ENCODE results near the gene PDGFC.

The PDGFC gene

DNA sequence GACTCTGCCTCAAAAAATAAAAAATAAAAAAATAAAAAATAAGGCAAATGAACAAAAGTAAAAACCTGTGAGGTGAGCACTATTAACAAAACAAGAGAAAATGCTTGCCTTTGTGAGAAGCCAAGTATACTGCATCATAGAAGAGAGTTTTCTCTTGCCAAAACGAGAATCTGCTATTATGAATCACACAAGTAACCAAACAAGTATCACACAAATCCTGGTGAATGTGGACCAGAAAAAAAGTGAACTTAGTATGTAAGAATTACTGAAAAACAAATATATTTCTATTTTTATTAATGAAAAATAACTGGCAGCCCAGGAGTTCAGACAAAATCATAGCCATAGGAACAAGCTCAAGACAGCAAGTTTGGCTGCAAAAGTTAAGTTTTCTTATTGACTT lies 193.5 kb downstream of the PDGFC start:
- DNase-seq = no peak

DNA sequence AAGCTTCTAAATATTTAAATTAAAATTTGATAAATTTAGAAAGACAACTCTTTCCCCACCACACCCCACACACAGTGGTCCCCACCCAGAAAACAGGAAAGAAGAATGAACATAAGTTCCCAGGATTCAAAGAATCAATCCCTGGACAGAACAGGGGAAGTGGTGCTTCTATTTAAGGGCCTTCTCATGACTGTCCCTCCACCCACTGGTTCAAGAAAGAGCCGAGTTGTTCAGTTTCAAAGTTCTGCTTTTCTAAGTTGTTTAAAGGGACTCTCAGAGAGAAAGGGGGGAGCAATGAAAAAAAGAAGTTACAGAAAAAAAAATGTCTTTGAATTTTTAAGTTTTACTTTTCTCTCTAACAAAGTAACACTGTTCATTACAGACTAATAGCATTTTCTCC lies 195.8 kb downstream of the PDGFC start:
- no peak for DNase-seq

DNA sequence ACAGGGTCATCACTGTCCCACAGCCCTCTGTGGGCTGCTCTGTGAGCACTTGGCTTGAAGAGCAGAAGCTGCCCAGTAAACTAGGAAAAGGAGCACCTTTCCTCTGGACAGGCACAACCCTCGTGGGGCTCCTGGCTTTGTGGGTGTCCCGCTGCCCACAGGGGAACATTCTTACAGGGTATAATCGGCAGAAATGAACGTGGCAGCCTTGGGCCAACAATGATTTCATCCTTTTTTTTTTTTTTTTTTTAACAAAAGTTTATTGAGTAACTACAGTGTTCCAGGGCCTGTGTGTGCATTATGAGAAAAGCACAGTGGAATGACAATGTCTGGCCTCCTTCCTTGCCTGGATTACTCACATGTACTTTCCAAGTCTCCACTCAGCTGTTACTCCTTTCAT lies 197.2 kb downstream of the PDGFC start:
- DNase-seq = no peak

DNA sequence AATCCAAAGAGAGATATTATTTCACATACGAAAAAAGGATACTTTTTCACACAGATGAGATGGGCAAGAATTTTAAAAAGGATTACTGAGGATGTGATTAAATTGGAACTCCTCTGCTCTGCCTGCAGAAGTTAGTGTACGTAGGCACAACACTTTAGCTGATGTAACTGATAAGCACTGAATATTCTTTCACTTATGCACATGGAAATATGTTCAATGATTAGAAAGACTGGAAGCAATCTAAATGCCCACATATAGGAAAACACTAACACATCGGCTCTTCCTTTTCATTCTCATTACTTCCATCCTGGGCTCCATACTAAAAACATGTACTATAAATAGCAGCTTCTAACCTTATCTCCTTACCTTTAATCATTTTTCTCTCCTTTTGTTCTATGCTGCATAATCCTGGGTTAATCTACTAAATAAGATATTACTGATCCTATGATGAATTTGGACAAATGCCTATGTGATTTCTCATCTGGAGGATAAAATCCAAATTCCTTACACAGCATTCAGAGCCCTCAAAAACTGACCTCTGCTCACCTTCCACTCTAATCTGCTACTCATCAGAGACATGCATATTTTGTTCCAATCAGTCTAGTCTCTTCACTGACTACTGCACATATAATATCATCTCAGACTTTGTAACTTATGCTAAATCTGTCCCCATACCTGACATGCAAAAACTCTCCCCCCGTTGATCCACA lies 197.8 kb downstream of the PDGFC start:
- no peak for DNase-seq

DNA sequence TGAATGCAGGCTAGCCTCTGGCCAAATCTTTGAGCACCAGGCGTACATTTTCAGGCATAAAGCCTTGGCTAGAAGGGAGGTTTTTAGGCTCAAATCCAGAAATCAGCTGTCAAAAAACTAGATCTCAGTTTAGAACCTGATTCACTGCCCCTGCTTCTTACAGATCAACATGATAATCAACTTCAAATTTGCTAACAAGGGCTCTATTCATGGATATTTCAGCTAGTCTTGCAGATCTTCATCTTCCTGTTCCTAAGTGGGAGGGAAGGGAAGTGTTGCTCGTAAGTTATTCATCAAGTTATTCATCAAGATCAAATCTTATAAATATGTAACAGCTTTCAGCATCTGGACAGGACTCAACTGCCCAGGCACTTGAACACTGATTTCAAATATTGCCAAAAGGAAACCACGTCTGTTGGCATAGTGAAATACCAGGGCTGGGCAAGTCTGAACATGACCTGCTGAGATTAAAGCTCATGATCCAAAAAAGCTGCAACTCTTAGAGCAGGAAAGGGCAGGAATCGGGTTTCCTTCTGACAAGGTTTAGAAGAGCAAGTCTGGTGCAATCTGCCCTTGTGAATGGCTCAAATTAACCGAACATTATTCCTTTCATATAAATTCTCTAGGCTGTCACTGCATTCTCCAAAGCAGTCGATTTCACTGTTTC lies 200.3 kb downstream of the PDGFC start:
- DNase-seq = no peak

DNA sequence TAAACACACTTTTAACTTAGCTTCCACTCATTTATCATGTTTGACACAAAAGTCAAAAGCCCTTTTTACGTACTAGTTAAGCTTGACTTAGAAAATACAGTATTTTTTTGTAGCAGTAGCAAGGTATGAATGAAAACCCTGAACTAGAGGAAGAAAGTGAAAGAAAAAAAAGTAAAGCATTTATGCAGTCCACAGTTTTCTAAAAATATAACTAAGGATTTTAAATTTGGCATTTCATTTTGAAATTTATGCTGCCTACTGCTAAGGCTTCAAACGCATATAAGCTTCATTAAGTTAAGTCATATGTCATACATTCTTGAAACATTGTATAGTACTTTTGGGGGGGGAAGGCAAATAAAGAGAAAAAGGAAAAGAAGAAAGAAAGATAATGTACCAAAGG lies 201.5 kb downstream of the PDGFC start:
- DNase-seq = no peak

DNA sequence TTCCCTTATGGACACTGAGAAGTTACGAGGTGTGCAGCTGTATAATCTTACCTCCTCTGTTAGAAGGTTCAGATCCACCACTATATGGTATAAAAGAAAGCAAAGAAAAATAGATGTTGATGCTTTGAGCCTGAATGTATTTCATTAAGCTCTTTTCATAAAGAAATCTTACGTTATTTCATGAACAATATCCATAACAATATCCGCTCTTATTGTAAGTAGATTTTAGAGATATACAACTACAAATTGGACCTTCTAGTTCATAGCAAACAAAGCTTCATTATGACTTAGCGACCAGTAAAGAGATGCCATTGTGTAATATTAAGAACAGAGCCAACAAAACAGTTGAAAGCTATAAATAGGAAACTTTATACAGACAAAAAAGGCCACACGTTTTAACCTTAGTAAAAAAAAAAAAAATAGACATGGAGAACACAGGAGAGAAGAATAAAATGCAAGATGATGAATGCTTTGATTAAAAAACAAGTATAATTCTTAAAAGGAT lies 203.6 kb downstream of the PDGFC start:
- DNase-seq = no peak

DNA sequence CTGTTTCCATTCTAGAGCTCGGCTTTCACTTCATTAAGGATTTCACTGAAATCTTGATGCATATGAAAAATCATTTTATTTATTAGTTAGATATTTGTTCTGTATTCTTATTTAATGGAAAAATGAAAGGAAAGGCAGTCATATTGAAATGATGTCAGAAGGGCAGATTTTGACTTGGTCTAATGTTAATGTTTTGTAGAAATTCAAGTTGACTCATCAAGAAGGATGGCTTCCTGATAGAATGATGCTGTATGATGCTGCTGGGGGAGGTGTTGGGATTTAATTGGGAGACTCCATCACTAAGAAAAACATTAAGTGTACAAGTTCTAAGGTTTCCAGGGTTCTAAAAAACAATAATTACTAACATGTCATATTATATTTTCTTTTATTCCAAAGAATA lies 204.8 kb downstream of the PDGFC start:
- no peak for DNase-seq

DNA sequence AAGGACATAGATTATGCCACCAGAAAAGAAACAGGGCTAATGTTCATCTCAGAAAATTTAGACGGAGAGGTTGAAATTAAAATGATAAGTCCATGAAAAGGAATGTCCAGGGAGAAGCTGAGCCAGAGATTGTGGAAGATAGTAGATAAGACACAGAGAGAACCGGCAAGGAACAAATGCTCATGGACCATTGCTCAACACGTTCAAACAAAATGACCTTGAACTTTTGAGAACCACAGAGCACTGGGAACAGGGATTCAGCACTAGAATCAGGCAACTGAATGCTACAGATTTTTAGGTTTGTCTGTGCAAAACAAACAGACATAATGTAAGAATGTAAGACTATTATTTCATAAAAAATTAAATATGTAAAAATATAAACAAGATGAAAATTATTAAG lies 206.3 kb downstream of the PDGFC start:
- DNase-seq = no peak

DNA sequence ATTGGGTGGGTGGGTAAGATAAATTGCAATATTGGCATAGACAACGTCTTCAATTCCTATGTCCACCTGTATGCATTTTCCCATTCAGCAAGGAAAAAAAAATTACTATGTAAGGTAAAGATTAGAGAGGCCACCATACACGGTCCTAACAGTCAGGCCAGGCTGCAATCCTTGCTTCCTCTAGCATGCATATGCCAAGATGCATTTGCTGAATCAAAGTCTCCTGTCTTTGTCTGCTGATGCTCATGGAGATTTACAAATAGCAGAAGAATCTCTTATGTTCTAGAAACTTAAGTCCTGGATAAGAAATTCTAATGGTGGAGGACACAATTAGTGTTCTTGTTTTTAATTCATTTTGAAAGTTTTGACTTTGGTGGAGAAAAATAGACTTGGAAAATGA lies 206.8 kb downstream of the PDGFC start:
- no peak for DNase-seq

DNA sequence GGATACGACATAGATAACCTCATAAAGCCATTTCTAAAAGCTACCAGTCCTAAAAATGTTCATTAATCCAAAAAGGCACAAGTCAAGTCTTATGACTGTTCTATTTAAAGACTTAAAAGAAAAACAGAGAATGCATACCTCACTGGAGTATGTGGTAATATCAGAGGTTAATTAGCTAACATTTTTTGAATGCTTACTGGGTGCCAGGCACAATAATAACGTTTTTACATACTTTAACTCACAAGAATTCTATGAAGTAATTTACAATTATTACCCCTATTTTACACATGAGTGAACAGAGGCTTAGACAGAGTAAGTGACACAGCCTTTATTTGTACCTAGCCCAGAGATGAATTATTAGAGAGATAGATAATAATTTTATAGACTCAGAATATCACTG lies 207.5 kb downstream of the PDGFC start:
- DNase-seq = no peak

DNA sequence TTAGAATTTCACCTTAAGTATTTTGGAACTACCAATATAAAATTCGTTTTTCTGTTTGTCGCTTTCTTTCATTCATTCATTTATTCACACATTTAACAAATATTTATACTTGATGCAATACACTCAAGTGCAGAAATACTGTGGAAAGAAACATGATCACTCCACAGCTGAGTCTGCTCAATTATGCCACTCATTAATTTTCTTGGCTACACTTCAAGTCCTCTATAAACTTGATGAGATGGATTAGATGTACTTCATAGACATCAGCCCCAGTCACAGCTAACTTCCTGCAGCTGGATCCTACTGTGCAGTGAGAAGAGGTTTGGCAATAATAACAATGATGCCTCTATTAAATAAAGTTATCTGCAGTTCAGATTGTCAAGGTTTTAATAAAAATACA lies 208.1 kb downstream of the PDGFC start:
- DNase-seq = no peak

DNA sequence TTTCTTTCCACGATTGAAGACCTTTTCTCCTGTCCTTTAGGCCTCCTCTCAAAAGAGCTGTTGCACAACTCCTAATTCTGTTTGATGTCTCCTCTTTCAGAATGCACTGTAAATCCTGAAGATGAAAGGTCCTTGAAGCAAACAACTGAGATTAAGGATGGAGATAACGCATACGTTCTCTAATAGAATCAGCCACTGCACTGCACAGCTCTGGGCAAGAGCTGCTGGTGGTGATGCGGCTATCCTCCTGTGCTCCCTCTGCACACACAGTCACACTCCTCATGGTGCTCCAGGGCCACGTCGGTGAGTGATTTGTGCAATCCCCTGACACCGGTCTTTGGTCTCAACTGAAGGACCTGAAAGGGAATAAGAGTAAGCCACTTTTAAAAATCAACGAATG lies 208.7 kb downstream of the PDGFC start:
- DNase-seq = no peak

DNA sequence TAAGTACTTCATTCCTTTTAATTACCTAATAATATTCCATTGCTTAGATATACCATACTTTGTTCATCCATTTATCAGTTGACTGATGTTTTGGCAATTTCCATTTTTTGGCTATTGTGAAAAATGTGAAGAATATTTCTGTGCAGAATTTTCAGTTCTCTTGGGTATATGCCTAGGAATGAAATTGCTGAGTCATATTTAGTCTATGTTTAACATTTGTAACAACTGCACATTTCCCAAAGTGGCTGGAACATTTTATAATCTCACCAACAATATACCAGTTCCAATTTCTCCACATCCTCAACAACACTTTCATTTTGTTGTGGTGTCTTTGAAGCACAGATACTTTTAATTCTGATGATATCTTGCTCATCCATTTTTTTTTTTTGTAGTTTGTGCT lies 215.5 kb downstream of the PDGFC start:
- no peak for DNase-seq

DNA sequence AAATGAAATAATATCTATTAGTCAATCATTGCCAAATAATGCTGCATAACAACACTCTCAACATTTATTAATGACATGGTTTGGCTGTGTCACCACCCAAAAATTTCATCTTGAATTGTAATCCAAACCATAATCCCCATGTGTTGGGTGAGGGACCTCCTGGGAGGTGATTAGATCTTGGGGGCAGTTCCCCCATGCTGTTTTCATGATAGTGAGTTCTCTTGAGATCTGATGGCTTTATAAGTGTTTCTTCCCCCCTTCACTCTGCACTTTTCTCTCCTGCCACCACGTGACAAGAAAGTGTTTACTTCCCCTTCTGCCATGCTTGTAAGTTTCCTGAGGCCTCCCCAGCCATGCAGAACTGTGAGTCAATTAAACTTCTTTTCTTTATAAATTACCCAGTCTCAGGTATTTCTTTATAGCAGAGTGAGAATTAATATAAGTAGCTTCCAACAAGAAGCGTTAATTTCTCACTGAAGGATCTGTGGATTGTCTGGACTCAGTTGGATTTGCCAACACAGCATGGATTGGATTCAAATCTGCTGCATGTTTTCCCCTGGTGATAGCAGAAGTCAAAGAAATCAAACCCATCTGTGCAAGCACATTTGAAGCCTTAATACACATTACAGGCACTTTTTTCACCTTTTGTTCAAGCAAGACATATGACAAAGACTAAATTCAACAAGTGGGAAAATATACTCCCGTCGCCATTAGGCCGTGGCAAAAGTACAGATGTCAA lies 216.6 kb downstream of the PDGFC start:
- no peak for DNase-seq

DNA sequence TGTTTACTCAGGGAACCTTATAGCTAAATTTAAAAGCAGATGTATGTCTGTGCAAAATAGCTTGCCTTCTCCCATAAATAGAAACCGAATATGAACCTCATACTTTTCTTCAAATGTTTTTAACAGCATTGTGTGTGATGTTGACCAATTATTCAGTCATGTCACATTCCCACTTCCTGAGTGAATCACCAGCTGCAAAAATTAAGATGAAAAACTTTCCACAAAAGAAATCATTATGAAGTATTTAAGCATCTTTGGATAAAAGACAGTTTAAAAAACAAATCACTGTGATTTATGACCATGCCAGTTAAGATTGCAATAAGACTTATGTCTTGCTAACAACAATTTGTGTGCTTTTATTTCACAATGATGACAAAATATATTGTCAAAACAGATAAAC lies 220.1 kb downstream of the PDGFC start:
- DNase-seq = no peak

DNA sequence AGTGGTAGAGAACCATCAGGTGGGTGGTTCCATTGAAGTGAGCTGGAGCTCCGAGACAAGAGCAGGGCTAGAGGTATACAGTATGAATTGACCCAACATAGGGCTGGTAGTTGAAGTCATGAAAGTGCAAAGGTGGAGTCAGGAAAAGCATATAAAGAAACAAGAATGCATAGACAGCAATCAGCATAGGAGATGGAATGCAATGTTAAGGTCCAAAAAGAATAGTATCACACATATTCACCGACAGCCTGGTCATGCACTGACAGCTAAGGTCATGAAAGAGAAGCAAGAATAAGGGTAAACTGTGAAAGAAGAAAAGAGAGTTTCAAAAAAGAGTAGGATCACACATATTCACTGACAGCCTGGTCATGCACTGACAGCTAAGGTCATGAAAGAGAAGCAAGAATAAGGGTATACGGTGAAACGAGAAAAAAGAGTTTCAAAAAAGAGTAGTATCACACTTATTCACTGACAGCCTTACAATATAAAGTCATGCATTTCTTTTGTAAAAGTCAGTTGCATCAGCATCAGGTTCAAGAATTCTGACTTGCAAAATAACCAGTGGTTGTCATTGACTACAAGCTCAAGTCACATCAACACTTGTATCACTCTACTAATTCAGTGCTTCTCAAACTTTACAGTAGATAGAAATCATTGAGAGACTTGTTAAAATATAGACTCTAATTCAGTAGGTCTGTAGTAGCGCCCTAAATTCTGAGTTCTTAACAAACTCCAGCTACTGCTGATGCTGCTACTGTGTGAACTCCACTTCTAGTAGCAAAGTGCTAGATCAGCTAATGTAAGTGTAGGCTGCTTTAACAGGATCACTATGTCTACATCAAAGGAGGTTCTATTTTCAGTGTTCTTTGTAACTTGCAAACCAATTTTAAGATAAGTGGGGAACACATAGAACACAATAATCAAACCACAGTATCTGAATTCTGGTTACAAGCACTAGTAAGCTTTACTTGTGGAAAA lies 221.9 kb downstream of the PDGFC start:
- DNase-seq = no peak

DNA sequence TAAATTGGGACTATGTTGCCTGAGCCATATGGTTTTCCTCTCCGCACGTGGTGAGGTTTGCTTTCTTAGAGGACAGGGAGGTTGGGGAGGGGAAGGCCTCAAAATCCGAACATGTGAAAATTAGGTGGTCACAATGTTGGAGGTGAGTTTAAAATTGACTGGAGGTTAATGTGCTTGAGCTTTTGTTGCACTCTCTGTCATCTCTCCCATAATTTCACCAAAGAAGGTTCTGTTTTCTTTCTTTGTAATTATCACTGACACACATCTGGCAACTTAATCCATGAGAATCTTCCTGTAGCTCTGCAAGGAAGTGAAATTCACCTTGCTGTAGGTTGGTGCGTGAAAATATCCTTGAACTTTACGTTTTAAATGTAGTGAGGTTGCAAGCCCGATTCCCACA lies 225.5 kb downstream of the PDGFC start:
- no peak for DNase-seq

DNA sequence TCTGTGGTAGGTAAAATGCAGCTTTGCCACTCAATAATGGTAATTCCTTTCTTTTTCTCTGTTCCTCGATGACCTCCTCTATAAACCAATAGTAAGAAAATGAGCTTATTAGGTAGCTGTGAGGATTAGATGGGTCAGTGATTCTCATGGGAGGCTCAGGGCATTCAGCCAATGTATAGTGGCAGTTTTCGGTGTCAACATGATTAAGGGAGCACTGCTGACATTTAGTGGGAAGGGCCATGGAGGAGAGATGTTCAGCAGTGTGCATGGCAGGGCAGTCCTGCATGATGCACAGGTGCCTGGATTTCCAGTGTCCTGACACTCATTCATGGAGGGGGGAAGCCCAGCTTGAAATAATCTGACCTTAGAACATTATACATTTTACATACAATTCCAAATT lies 232.8 kb downstream of the PDGFC start:
- DNase-seq = no peak

DNA sequence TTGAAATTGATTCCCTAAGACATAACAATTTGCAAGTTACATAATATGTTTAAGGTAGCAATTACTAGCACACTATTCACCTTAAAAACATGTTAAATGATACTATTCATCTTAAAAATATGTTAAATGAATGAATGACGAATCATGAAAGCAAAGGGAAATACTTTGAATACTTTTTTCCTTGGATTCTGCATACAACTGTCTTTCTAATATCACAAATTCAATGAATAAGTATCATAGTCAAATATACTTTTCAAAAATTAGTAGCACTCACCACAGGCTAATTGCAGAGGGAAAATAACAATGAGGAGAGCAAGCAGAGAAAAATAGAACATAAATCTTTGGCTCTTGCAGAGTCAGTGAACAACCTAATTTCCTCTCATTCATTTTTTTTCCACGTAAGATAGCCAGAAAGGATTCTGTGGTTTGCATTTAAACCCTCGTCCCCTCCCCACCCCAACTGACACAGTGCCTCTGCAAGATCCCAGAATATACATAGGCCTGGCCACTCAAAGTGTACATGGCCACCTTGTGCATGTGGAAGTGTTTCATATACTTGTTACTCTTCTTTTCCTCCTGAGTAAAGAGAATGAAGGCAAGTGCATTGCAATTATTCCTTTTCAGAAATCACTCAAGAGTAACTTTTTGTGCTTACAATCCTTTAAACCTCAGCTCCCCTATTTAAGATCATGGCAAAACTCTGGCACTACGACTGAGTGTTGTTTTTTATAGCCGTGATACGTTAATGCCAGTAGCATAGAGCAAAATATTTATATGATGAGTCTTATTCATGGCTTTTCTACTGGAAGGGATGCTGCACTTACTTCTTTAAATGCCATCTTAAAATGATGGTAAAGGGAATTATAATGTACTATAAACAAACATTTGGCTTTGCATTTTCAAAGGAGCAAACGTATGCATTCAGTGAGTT lies 236.4 kb downstream of the PDGFC start:
- DNase-seq = no peak

DNA sequence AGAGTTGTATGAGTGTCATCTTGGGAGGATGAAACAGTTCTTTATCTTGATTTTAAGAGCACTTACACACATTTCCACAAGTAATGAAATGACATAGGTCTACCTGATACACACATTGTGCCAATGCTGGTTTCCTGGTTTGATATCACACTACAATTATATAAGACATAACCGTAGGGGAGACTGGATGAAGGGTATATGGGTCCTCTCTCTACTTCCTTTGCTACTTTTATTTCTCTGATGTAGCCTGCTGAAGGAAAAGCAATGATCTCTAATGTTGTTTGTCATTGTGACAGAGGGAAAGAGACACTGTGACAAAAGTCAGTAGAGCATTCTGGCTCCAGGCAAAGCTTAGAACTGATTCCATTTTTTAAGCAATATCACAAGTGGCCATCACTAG lies 238.0 kb downstream of the PDGFC start:
- no peak for DNase-seq

DNA sequence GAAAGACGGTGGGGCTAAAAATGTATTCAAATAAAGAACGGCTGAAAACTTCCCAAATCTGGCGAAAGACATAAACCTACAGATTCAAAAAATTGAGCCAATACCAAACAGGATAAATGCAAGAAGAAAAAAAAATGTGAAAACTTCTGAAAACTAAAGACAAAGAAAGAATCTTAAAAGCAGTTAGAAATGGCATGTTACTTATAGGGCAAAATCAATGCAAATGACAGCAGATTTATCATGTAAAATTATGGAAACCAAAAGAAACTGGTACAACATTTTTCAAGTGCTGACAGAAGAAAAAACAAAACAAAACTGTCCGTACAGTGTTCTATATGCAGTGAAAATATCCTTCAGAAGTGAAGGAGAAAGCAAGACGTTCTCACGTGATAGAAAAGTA lies 239.0 kb downstream of the PDGFC start:
- no peak for DNase-seq
